Endothelial cell of umbilical vein (primary cell): ENCODE data around the gene PSMD10. TPM values are rescaled to one million over a fixed set of nuclear protein-coding genes. Genes with fewer than 3 reads are reported as not detected.
A peak's percentile ranks its signal among the peaks of the same experiment; 100 is the strongest.

Source experiments
- BruUV-seq: library from RNA; stranded (reverse); fragments of 400-500 nt; replicated peaks from 2 replicates; lab custom pipeline; 2021; lab: Mats Ljungman, UMichigan
- CTCF ChIA-PET: fragments of 300-600, 350-600 bp; sonication (Branson Sonifier 250); formaldehyde crosslinking; loops from one replicate; lab custom pipeline; 2021; ENCODE audit warnings: antibody characterized with exemption, inconsistent platforms; lab: Charles Lee
- POLR2A ChIA-PET: fragments of 300-600, 350-600 bp; sonication (Branson Sonifier 250); formaldehyde crosslinking; loops from one replicate; lab custom pipeline; 2021; ENCODE audit warnings: antibody characterized with exemption, inconsistent platforms; lab: Charles Lee
- DNase-seq: peaks from one replicate; pipeline ENCODE4 v3.0.0-alpha.2; 2011; ENCODE audit warnings: low read depth, low spot score
- FAIRE-seq: peaks from 2 replicates; lab custom pipeline; 2011; peaks lifted over from hg19 to GRCh38; lab: Jason Lieb, UNC
- H2AFZ ChIP-seq: 2 replicates; pipeline ENCODE4 v1.6.0; 2012; ENCODE audit warnings: low read depth, low read length, control low read depth, inconsistent platforms
- H3K27ac ChIP-seq: 2 replicates; pipeline ENCODE4 v1.5.1; 2011; ENCODE audit warnings: low read depth, mild to moderate bottlenecking, control low read depth, low read length, moderate library complexity; ENCODE audit not compliant: insufficient read depth
- H3K27me3 ChIP-seq, 2 experiments: 2 replicates each; pipeline versions ENCODE4 v1.6.0 to v1.6.1; 2011; ENCODE audit warnings: low read length in 2 of 2, mixed read lengths in 1 of 2; ENCODE audit not compliant: control insufficient read depth in 2 of 2, insufficient read depth in 2 of 2
- H3K36me3 ChIP-seq, 2 experiments: 2 replicates in 1 of 2; 3 replicates in 1 of 2; pipeline ENCODE4 v1.5.1; 2011; ENCODE audit warnings: low read length in 2 of 2, mild to moderate bottlenecking in 1 of 2, moderate library complexity in 1 of 2; ENCODE audit not compliant: control insufficient read depth in 2 of 2, insufficient read depth in 2 of 2; ENCODE audit errors: extremely low read depth in 1 of 2
- H3K4me1 ChIP-seq: 3 replicates; pipeline ENCODE4 v1.5.1; 2011; ENCODE audit warnings: mild to moderate bottlenecking, low read length; ENCODE audit not compliant: control insufficient read depth, insufficient read depth; ENCODE audit errors: extremely low read depth
- H3K4me2 ChIP-seq: 2 replicates; pipeline ENCODE4 v1.6.1; 2011; ENCODE audit warnings: low read length, control low read depth, mixed read lengths; ENCODE audit not compliant: insufficient read depth
- H3K4me3 ChIP-seq, 3 experiments: fragments of 200-600 bp in 1 of 3; sonication (generic), shearing (Covaris generic) in 1 of 3; replicated peaks in 1 of 3; 2 replicates each; pipeline ENCODE4 v1.5.1; 2011 to 2016; ENCODE audit warnings: control low read depth in 3 of 3, low read length in 3 of 3, mild to moderate bottlenecking in 2 of 3, inconsistent platforms in 1 of 3, low read depth in 1 of 3, moderate library complexity in 1 of 3; ENCODE audit not compliant: insufficient read depth in 1 of 3
- H3K79me2 ChIP-seq: 2 replicates; pipeline ENCODE4 v1.6.0; 2012; ENCODE audit warnings: low read length, inconsistent platforms; ENCODE audit not compliant: control insufficient read depth, insufficient read depth
- H3K9ac ChIP-seq: replicated peaks from 2 replicates; pipeline ENCODE3; 2011; ENCODE audit warnings: low read length, control low read depth; ENCODE audit not compliant: insufficient read depth; ENCODE audit errors: extremely low read depth
- H3K9me1 ChIP-seq: replicated peaks from 3 replicates; pipeline ENCODE4 v1.6.0; 2011; ENCODE audit warnings: mild to moderate bottlenecking, low read length; ENCODE audit not compliant: control insufficient read depth, insufficient read depth; ENCODE audit errors: extremely low read depth
- H3K9me3 ChIP-seq: replicated peaks from 2 replicates; pipeline ENCODE4 v1.5.1; 2012; ENCODE audit warnings: low read length, inconsistent platforms; ENCODE audit not compliant: control insufficient read depth, insufficient read depth
- H4K20me1 ChIP-seq: replicated peaks from 2 replicates; pipeline ENCODE3; 2011; ENCODE audit warnings: mild to moderate bottlenecking, low read length; ENCODE audit not compliant: control insufficient read depth, insufficient read depth; ENCODE audit errors: extremely low read depth
- CTCF ChIP-seq, 2 donors: IDR thresholded peaks; 1 replicate in 1 of 2; 2 replicates in 1 of 2; pipeline ENCODE4 v1.5.1; 2011; ENCODE audit warnings: low read length in 2 of 2, mild to moderate bottlenecking in 2 of 2, moderate library complexity in 2 of 2, control low read depth in 1 of 2, inconsistent platforms in 1 of 2, low read depth in 1 of 2; ENCODE audit not compliant: insufficient read depth in 1 of 2; ENCODE audit errors: extremely low read depth in 1 of 2
- EZH2 ChIP-seq: IDR thresholded peaks from 2 replicates; pipeline ENCODE4 v1.6.1; 2012; ENCODE audit warnings: borderline replicate concordance, low read depth, mild to moderate bottlenecking, moderate library complexity, low read length, inconsistent platforms; ENCODE audit not compliant: severe bottlenecking
- FOS ChIP-seq: IDR thresholded peaks from 2 replicates; pipeline ENCODE4 v1.6.1; 2011; ENCODE audit warnings: mild to moderate bottlenecking, low read length, moderate library complexity, borderline replicate concordance; ENCODE audit not compliant: insufficient read depth
- GATA2 ChIP-seq: IDR thresholded peaks from 2 replicates; pipeline ENCODE4 v1.7.0; 2011; ENCODE audit warnings: low read depth, mild to moderate bottlenecking, moderate library complexity, mixed read lengths, low read length; ENCODE audit not compliant: insufficient read length, insufficient read depth
- JUN ChIP-seq: IDR thresholded peaks from 2 replicates; pipeline ENCODE4 v1.6.1; 2011; ENCODE audit warnings: borderline replicate concordance, low read depth; ENCODE audit not compliant: insufficient read length, insufficient read depth
- MAX ChIP-seq: IDR thresholded peaks from 2 replicates; pipeline ENCODE4 v1.6.1; 2011; ENCODE audit not compliant: insufficient read depth, insufficient read length
- MYC ChIP-seq: IDR thresholded peaks from one replicate; pipeline ENCODE4 v1.6.1; 2011; ENCODE audit warnings: mild to moderate bottlenecking, low read depth, low read length
- POLR2A ChIP-seq: IDR thresholded peaks from 2 replicates; pipeline ENCODE4 v1.6.1; 2012; ENCODE audit warnings: low read depth, mild to moderate bottlenecking, control low read depth, low read length
- POLR2AphosphoS5 ChIP-seq: IDR thresholded peaks from 2 replicates; pipeline ENCODE4 v1.6.1; 2012; ENCODE audit warnings: low read depth, mild to moderate bottlenecking, control low read depth, low read length, moderate library complexity; ENCODE audit not compliant: insufficient read depth
- dilution Hi-C: fragments of 300-500 bp; cut with MboI; formaldehyde crosslinking; loops from one replicate; pipeline ENCODE4 v1.15.0; 2019; ENCODE audit warnings: low sequenced_read_pairs; ENCODE audit not compliant: extremely low pct_ligation_motif_present
- intact Hi-C: fragments of 100-400 bp; cut with micrococcal nuclease; formaldehyde crosslinking; loops from one replicate; pipeline ENCODE4 v1.10.0; 2022
- polyA plus RNA-seq, 4 experiments: library from polyadenylated mRNA; depleted of rRNA in 3 of 4; stranded (reverse) in 3 of 4; unstranded in 1 of 4; fragments of >200 nt; gene quantifications; 2 replicates each; pipeline versions ENCODE4 v1.2.1 to v1.2.3, GENCODE V29; 2011 to 2012; ENCODE audit warnings: missing spikeins in 1 of 4
- total RNA-seq: library from RNA; stranded (reverse); gene quantifications from 2 replicates; pipeline ENCODE4 v1.2.3, GENCODE V29; 2021

The PSMD10 gene
- total and polyA plus RNA-seq, 2 donors (not counting 3 experiments of a cell fraction or from before 2014, with no cell fraction given): 82.7 to 93.8 TPM

- no peak overlapping the region for H3K9ac ChIP-seq
- intact Hi-C loops: no loop called here
- H3K4me2 ChIP-seq: no peak overlapping the region
- H3K36me3 ChIP-seq: no peaks in the 10 kb centered on the region
- H3K27ac ChIP-seq: no peak overlapping the region
- TF ChIP-seq FOS (peak; percentile 8), EZH2 (no peak)
- POLR2A ChIA-PET: no interaction called here
- FAIRE-seq: no peak
- H3K79me2 ChIP-seq: no peaks in the 10 kb centered on the region
- H2AFZ ChIP-seq: no peak overlapping the region
- CTCF ChIA-PET: no interaction called here
- H3K9me1 ChIP-seq: no peaks in the 10 kb centered on the region
- H3K9me3 ChIP-seq: no peaks in the 10 kb centered on the region
- no peak overlapping the region for H3K4me3 ChIP-seq
- no peak for DNase-seq
- dilution Hi-C loops: no loop called here
- BruUV-seq: no TSS peak
- H3K4me1 ChIP-seq: no peaks in the 10 kb centered on the region
- no peaks in the 10 kb centered on the region for H3K27me3 ChIP-seq
- H4K20me1 ChIP-seq: no peaks in the 10 kb centered on the region
Measured at GRCh38 chrX:108053218-108053617, 38.1 kb downstream of the PSMD10 start.

GRCh38 chrX:108049649-108050048, 41.7 kb downstream of the PSMD10 start:
- ChIA-PET POLR2A (no interaction called here), CTCF (no interaction called here)
- Histone ChIP-seq H3K4me1 (no peaks in the 10 kb centered on the region), H3K4me2 (no peak overlapping the region), H3K9ac (no peak overlapping the region), H3K36me3 (no peaks in the 10 kb centered on the region), H3K4me3 (no peak overlapping the region), H4K20me1 (no peaks in the 10 kb centered on the region), H3K9me1 (no peaks in the 10 kb centered on the region), H3K27me3 (no peaks in the 10 kb centered on the region), H2AFZ (no peak overlapping the region), H3K9me3 (no peaks in the 10 kb centered on the region), H3K27ac (no peak overlapping the region), H3K79me2 (no peaks in the 10 kb centered on the region)
- intact Hi-C loops: no loop called here
- no TSS peak for BruUV-seq
- FAIRE-seq: no peak
- DNase-seq: no peak
- TF ChIP-seq POLR2AphosphoS5 (no peak), CTCF (IDR thresholded peaks at IDR 0.05; ENCODE audit: extremely low read depth in 1 of 2, insufficient read depth in 1 of 2, low read depth in 1 of 2, low read length in 2 of 2) (no peak), EZH2 (no peak), JUN (no peak), POLR2A (no peak), MAX (no peak), MYC (no peak), GATA2 (no peak), FOS (no peak)
- dilution Hi-C loops: no loop called here
